NT2/D1 (cell line): ENCODE results near the gene MAT2A.

ENCODE experiments used
- DNase-seq: peaks from one replicate; pipeline ENCODE4 v3.0.0-alpha.2; 2011; ENCODE audit warnings: low read depth, low spot score
- H3K27me3 ChIP-seq: 2 replicates; pipeline ENCODE4 v1.6.0; 2011; ENCODE audit warnings: mild to moderate bottlenecking; ENCODE audit not compliant: insufficient read length, insufficient read depth
- H3K36me3 ChIP-seq: 2 replicates; pipeline ENCODE4 v1.6.1; 2011; ENCODE audit warnings: mild to moderate bottlenecking, low read length, mixed read lengths; ENCODE audit not compliant: insufficient read depth, insufficient read length
- H3K4me1 ChIP-seq: 2 replicates; pipeline ENCODE4 v1.5.1; 2011; ENCODE audit not compliant: insufficient read depth, insufficient read length
- H3K4me3 ChIP-seq: 2 replicates; pipeline ENCODE4 v1.5.1; 2011; ENCODE audit warnings: low read depth; ENCODE audit not compliant: insufficient read length
- H3K9ac ChIP-seq: 2 replicates; pipeline ENCODE4 v1.6.0; 2011; ENCODE audit warnings: low read depth; ENCODE audit not compliant: insufficient read length
- H3K9me3 ChIP-seq: 2 replicates; pipeline ENCODE4 v1.5.1; 2011; ENCODE audit warnings: mild to moderate bottlenecking, low read length; ENCODE audit not compliant: insufficient read depth
- SUZ12 ChIP-seq: IDR thresholded peaks from 2 replicates; pipeline ENCODE4 v1.6.1; 2011; ENCODE audit not compliant: insufficient read length, insufficient read depth; ENCODE audit errors: extremely low read depth
- YY1 ChIP-seq: IDR thresholded peaks from 2 replicates; pipeline ENCODE4 v1.6.1; 2011; ENCODE audit not compliant: insufficient read length, insufficient read depth
- ZNF274 ChIP-seq: IDR thresholded peaks from 2 replicates; pipeline ENCODE4 v1.6.1; 2011; ENCODE audit warnings: mild to moderate bottlenecking, low read depth, low read length

Gene MAT2A

GRCh38 chr2:85578243-85579180 lies 39.5 kb downstream of the MAT2A start:
- DNase-seq, result no peak
- H3K4me3 ChIP-seq, result no peak overlapping the region
- no peaks in the 10 kb centered on the region for H3K36me3 ChIP-seq
- TF ChIP-seq ZNF274 (no peak), SUZ12 (no peak), YY1 (no peak)
- H3K9ac ChIP-seq, result peak overlapping the region; percentile 47
- no peaks in the 10 kb centered on the region for H3K9me3 ChIP-seq
- peaks cover 30% of the 10 kb centered on the region for H3K27me3 ChIP-seq
- no peaks in the 10 kb centered on the region for H3K4me1 ChIP-seq

- no peak for DNase-seq
- Histone ChIP-seq H3K9me3 (no peaks in the 10 kb centered on the region), H3K27me3 (peaks cover 38% of the 10 kb centered on the region), H3K4me3 (no peak overlapping the region), H3K9ac (peak overlapping the region; percentile 47), H3K36me3 (no peaks in the 10 kb centered on the region), H3K4me1 (no peaks in the 10 kb centered on the region)
- TF ChIP-seq YY1, result no peak
- no peak for TF ChIP-seq SUZ12
- TF ChIP-seq ZNF274, result no peak
Measured at GRCh38 chr2:85579266-85579935, 40.4 kb downstream of the MAT2A start.

DNA sequence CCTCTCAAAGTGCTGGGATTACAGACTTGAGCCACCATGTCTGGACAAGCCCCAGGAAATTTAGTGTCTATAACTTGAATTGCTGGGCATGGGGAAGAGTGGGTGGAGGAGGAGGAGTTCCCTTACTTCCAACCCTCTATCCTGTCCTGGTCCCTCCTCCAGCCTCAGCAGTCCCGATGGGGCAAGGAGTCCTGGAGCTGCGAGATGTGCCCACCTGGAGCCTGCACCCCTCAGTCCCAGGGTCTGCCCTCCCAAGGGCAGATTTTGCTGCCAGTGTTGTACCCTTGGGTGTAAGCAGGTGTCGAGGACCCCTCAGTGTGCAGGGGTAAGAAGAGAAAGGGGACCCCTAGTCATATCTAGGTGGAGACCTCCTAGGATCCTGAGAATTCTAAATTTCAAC lies 41.2 kb downstream of the MAT2A start:
- no peak for DNase-seq
- no peak for TF ChIP-seq SUZ12
- no peak for TF ChIP-seq ZNF274
- peak overlapping the region; percentile 21 for H3K9ac ChIP-seq
- H3K27me3 ChIP-seq, result peaks cover 46% of the 10 kb centered on the region
- H3K36me3 ChIP-seq, result no peaks in the 10 kb centered on the region
- H3K4me3 ChIP-seq, result no peak overlapping the region
- peaks cover 6% of the 10 kb centered on the region for H3K4me1 ChIP-seq
- no peaks in the 10 kb centered on the region for H3K9me3 ChIP-seq

DNA sequence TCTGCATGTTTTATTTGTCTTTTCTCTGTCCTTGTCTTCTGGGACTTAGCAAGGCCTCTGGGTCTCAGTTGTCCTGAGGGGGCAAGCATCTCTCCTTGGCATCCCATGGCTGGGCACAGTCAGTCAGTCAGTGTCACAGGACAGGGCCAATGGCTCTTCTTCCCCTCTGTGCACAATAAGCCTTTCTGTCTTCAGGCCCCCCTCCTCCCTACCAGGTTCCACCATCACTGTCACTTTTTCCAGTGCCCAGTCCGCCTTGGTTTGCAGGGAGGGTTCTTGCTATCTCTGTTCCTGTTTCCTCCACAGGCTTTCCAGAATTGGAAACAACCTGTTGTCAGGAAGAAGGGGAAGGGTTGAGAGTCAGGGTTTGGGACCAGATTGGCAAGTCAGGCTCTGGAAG lies 43.5 kb downstream of the MAT2A start:
- peaks cover 51% of the 10 kb centered on the region for H3K27me3 ChIP-seq
- H3K9ac ChIP-seq, result no peak overlapping the region
- H3K9me3 ChIP-seq, result no peaks in the 10 kb centered on the region
- no peak for DNase-seq
- no peak for TF ChIP-seq ZNF274
- no peak for TF ChIP-seq YY1
- TF ChIP-seq SUZ12, result no peak
- H3K4me3 ChIP-seq, result no peak overlapping the region
- no peaks in the 10 kb centered on the region for H3K36me3 ChIP-seq
- peaks cover 7% of the 10 kb centered on the region for H3K4me1 ChIP-seq

DNA sequence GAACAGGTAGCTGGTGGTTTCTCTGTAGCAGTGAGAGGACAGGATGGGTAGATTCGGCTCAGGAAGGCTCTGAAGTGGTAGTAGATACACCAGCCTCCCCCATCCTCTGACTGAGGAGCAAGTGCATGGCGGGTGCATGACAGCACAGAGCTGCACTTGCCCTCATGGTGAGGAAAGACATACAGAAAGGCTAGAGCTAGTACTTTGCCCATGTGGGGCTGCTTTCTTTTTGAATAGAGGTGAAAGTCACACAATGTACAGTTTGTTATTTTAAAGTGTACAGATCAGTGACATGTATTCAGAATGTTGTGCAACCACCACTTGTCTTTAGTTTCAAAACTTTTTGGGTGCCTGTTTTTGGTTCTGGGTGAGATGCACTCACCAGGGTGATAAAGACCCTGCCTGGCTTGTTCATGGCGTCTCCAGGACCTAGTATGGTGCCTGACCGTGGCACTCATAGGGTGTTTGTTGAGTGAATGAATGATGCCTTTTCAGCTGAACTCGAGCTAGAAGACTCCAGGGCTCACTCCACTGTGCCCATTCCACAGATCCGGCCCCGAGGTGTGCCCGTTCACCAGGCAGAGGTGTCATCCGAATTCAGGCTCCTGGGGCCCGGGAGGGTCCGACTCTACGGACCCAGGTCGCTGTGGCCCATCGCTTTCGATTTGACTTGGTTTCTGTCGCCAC lies 44.8 kb downstream of the MAT2A start:
- DNase-seq, result no peak
- Histone ChIP-seq H3K27me3 (peaks cover 51% of the 10 kb centered on the region), H3K9me3 (no peaks in the 10 kb centered on the region), H3K9ac (no peak overlapping the region), H3K36me3 (no peaks in the 10 kb centered on the region), H3K4me3 (no peak overlapping the region), H3K4me1 (peaks cover 7% of the 10 kb centered on the region)
- TF ChIP-seq SUZ12, result no peak
- TF ChIP-seq ZNF274, result no peak
- TF ChIP-seq YY1, result no peak

DNA sequence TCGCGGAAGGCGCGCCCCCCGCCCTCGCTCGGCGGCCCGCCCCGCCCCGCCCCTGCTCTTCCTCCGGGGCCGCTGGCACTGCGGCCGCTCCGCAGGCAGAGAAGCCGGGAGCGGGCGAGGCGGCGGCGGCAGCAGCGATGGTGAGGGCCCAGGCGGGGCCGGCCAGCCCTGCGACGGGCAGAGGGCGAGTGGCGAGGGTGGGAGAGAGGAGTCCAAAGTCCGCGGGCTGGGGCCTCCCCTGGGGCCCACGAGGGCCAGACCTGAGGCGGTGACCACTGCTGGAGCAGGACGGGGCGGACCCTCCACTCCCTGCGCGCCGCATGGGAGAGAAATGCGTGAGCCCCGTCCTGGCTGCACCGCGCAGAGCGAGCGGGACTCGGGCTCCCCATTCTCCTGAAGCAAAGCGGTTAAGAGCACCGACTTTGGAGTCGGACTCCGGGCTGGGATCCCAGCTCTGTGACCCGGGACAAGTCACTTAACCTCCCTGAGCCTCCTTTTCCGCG lies 45.4 kb downstream of the MAT2A start, which contains the start of gene VAMP5:
VAMP5 (plus strand) TSS at position 78 of the 503 bp plus-strand sequence; CDS start at position 138, 60 bp downstream.
- Histone ChIP-seq H3K4me3 (peak within 1 kb of the TSS; percentile 43), H3K4me1 (peaks cover 7% of the 10 kb centered on the region), H3K36me3 (no peaks in the 10 kb centered on the region), H3K27me3 (peaks cover 51% of the 10 kb centered on the region), H3K9me3 (no peaks in the 10 kb centered on the region), H3K9ac (peak within 1 kb of the TSS; percentile 56)
- DNase-seq, result no peak
- TF ChIP-seq ZNF274 (no peak), YY1 (no peak), SUZ12 (no peak)
